Caco-2 (cell line): ENCODE measurements around the gene CAMKMT. TPM values are rescaled to one million over a fixed set of nuclear protein-coding genes. Genes with fewer than 3 reads are reported as not detected.

Experiments
- BruUV-seq: library from RNA; stranded (reverse); fragments of 400-500 nt; replicated peaks from 2 replicates; lab custom pipeline; 2021; lab: Mats Ljungman, UMichigan
- CTCF ChIA-PET: fragments of 300-600 bp; sonication (Branson Sonifier 250); formaldehyde crosslinking; loops from one replicate; lab custom pipeline; 2022; ENCODE audit warnings: antibody characterized with exemption; lab: Charles Lee
- POLR2A ChIA-PET: fragments of 300-600 bp; sonication (Branson Sonifier 250); formaldehyde crosslinking; loops from one replicate; lab custom pipeline; 2022; ENCODE audit warnings: antibody characterized with exemption; lab: Charles Lee
- DNase-seq, 2 experiments: peaks; one replicate each; pipeline versions ENCODE4 v3.0.0 to v3.0.0-alpha.2; 2020 to 2022
- H3K27me3 ChIP-seq: replicated peaks from 2 replicates; pipeline ENCODE4 v1.6.0; 2011; ENCODE audit warnings: low read length; ENCODE audit not compliant: control insufficient read depth, insufficient read depth
- H3K36me3 ChIP-seq: 2 replicates; pipeline ENCODE4 v1.5.1; 2011; ENCODE audit warnings: low read length; ENCODE audit not compliant: control insufficient read depth, insufficient read depth
- H3K4me1 ChIP-seq: fragments of 250-450 bp; sonication (Bioruptor Pico); 2 replicates; pipeline ENCODE4 v1.5.1; 2020; ENCODE audit warnings: mild to moderate bottlenecking
- H3K4me3 ChIP-seq: 2 replicates; pipeline ENCODE4 v1.5.1; 2011; ENCODE audit warnings: low read depth, mild to moderate bottlenecking, control low read depth, low read length
- H3K9me3 ChIP-seq: fragments of 250-450 bp; sonication (Bioruptor Pico); 2 replicates; pipeline ENCODE4 v1.5.1; 2020; ENCODE audit warnings: mild to moderate bottlenecking, moderate library complexity
- H3K27ac Mint-ChIP-seq: one replicate; pipeline ENCODE4 v1.8.0; 2022; ENCODE audit warnings: mixed read lengths; ENCODE audit not compliant: unreplicated experiment
- H3K27me3 Mint-ChIP-seq: one replicate; pipeline ENCODE4 v1.8.0; 2022; ENCODE audit warnings: mixed read lengths; ENCODE audit not compliant: insufficient read depth, unreplicated experiment
- H3K36me3 Mint-ChIP-seq: one replicate; pipeline ENCODE4 v1.8.0; 2022; ENCODE audit warnings: mild to moderate bottlenecking, mixed read lengths; ENCODE audit not compliant: insufficient read depth, unreplicated experiment
- H3K4me1 Mint-ChIP-seq: one replicate; pipeline ENCODE4 v1.8.0; 2022; ENCODE audit warnings: low read depth, mixed read lengths; ENCODE audit not compliant: unreplicated experiment
- H3K4me3 Mint-ChIP-seq: one replicate; pipeline ENCODE4 v1.8.0; 2022; ENCODE audit warnings: mild to moderate bottlenecking, moderate library complexity, mixed read lengths; ENCODE audit not compliant: unreplicated experiment
- H3K9me3 Mint-ChIP-seq: one replicate; pipeline ENCODE4 v1.8.0; 2022; ENCODE audit warnings: mixed read lengths; ENCODE audit not compliant: unreplicated experiment
- intact Hi-C: fragments of 100-400 bp; cut with micrococcal nuclease; formaldehyde crosslinking; loops from one replicate; pipeline ENCODE4 v1.10.0; 2022; ENCODE audit not compliant: unreplicated experiment
- total RNA-seq: library from RNA; stranded (reverse); gene quantifications from 2 replicates; pipeline ENCODE4 v1.2.3, GENCODE V29; 2022
- TF ChIP-seq, protein P1 (sequence below), 2 experiments: fragments of 200-600 bp in 1 of 2; IDR thresholded peaks; 1 replicate in 1 of 2; 2 replicates in 1 of 2; pipeline versions ENCODE4 v1.5.1 to v1.8.0; 2011 to 2022; ENCODE audit warnings: antibody characterized with exemption in 1 of 2, control low read depth in 1 of 2, inconsistent platforms in 1 of 2, low read depth in 1 of 2, low read length in 1 of 2, mild to moderate bottlenecking in 1 of 2, moderate library complexity in 1 of 2; ENCODE audit not compliant: insufficient read depth in 1 of 2, severe bottlenecking in 1 of 2, unreplicated experiment in 1 of 2

The CAMKMT gene
- total RNA-seq, 1 experiment from 2014 or later: 25.2 TPM

DNA sequence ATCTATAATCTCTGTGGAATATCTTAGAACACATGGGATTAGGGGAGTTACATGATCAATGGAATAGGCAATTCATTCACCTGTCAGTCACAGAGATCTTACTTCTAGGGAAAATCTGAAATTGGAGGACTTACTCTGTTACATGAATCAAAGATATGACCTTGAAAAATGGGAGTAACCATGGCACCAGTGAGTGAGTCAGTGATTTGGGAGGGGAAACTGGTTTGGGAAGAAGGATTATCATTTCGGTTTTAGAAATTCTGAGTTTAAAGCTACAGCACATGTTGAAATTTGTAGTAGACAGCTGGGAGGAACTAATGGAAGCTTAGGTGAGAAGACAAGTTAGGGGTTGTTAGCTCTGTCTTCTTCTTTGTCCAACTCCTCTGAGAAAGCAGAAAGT is 153.7 kb downstream of the CAMKMT start:
- Histone ChIP-seq H3K27me3 (no peaks in the 10 kb centered on the region), H3K4me3 (no peak overlapping the region), H3K4me1 (no peaks in the 10 kb centered on the region), H3K36me3 (no peaks in the 10 kb centered on the region), H3K9me3 (no peaks in the 10 kb centered on the region)
- DNase-seq: no peak
- ChIA-PET CTCF (no interaction called here), POLR2A (no interaction called here)
- BruUV-seq: no TSS peak
- Mint-ChIP-seq H3K27ac (no peak overlapping the region), H3K27me3 (no peaks in the 10 kb centered on the region), H3K36me3 (no peaks in the 10 kb centered on the region), H3K4me1 (no peaks in the 10 kb centered on the region), H3K4me3 (no peak overlapping the region), H3K9me3 (no peaks in the 10 kb centered on the region)
- TF ChIP-seq, protein P1, sequence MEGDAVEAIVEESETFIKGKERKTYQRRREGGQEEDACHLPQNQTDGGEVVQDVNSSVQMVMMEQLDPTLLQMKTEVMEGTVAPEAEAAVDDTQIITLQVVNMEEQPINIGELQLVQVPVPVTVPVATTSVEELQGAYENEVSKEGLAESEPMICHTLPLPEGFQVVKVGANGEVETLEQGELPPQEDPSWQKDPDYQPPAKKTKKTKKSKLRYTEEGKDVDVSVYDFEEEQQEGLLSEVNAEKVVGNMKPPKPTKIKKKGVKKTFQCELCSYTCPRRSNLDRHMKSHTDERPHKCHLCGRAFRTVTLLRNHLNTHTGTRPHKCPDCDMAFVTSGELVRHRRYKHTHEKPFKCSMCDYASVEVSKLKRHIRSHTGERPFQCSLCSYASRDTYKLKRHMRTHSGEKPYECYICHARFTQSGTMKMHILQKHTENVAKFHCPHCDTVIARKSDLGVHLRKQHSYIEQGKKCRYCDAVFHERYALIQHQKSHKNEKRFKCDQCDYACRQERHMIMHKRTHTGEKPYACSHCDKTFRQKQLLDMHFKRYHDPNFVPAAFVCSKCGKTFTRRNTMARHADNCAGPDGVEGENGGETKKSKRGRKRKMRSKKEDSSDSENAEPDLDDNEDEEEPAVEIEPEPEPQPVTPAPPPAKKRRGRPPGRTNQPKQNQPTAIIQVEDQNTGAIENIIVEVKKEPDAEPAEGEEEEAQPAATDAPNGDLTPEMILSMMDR (IDR thresholded peaks at IDR 0.05; ENCODE audit: insufficient read depth in 1 of 2, low read depth in 1 of 2, low read length in 1 of 2, severe bottlenecking in 1 of 2, unreplicated experiment in 1 of 2): no peak
- intact Hi-C loops: no loop called here

DNA sequence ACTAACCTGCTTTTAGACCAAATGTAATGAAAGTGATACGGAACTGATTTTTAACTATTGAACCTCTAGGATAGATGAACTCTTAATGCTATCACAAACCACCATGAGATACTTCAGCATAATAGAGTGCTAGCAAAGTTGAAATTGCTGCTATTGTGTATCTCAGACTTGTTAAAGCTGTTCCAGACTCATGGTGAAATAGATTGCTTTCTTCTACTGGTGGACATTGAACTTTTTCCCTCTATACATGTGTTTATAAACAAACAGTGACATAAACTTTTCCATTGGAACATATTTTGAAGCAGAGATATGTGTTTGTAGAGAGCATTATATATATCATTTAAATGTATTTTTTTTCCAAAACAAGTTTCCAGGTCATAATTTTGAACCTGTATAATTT is 157.3 kb downstream of the CAMKMT start:
- Histone ChIP-seq H3K4me3 (no peak overlapping the region), H3K9me3 (peaks cover 12% of the 10 kb centered on the region), H3K27me3 (no peaks in the 10 kb centered on the region), H3K4me1 (no peaks in the 10 kb centered on the region), H3K36me3 (no peaks in the 10 kb centered on the region)
- TF ChIP-seq, protein P1 (IDR thresholded peaks at IDR 0.05; ENCODE audit: insufficient read depth in 1 of 2, low read depth in 1 of 2, low read length in 1 of 2, severe bottlenecking in 1 of 2, unreplicated experiment in 1 of 2): no peak
- Mint-ChIP-seq H3K9me3 (peaks cover 11% of the 10 kb centered on the region), H3K4me1 (no peaks in the 10 kb centered on the region), H3K27ac (no peak overlapping the region), H3K4me3 (no peak overlapping the region), H3K36me3 (peaks cover 6% of the 10 kb centered on the region), H3K27me3 (no peaks in the 10 kb centered on the region)
- BruUV-seq: no TSS peak
- ChIA-PET POLR2A (no interaction called here), CTCF (no interaction called here)
- no peak for DNase-seq
- intact Hi-C loops: no loop called here

DNA sequence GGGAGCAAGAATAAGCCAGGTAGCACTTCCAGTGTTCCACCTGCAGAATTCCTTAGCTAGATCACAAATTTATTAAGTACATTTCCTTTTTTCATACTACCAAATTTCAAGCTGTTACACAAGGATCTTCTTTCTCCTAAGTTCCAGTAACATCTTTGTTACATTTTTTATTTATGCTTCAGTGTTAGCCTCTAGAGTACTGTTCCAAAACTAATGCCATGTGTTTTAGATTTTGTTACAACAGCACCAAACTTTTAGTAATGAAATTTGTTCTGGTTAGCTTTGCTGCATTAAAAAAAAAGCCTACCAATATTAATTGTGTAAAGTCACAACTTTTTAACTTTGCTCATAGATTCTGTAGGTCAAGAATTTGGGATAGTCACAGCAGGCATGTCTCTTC is 161.1 kb downstream of the CAMKMT start:
- Mint-ChIP-seq H3K27ac (no peak overlapping the region), H3K4me1 (peaks cover 7% of the 10 kb centered on the region), H3K36me3 (peaks cover 6% of the 10 kb centered on the region), H3K27me3 (no peaks in the 10 kb centered on the region), H3K4me3 (no peak overlapping the region), H3K9me3 (peaks cover 20% of the 10 kb centered on the region)
- no TSS peak for BruUV-seq
- intact Hi-C loops: no loop called here
- Histone ChIP-seq H3K4me3 (no peak overlapping the region), H3K4me1 (peaks cover 3% of the 10 kb centered on the region; the same call in 1 of the 2 replicates), H3K9me3 (peaks cover 12% of the 10 kb centered on the region), H3K27me3 (no peaks in the 10 kb centered on the region), H3K36me3 (no peaks in the 10 kb centered on the region)
- no peak for DNase-seq
- CTCF ChIA-PET: no interaction called here
- TF ChIP-seq, protein P1 (IDR thresholded peaks at IDR 0.05; ENCODE audit: insufficient read depth in 1 of 2, low read depth in 1 of 2, low read length in 1 of 2, severe bottlenecking in 1 of 2, unreplicated experiment in 1 of 2): no peak
- POLR2A ChIA-PET: no interaction called here
